Stimulated activated CD4-positive, alpha-beta T cell treated with anti-CD3 and anti-CD28 coated beads, Interleukin-2, amount 100 ng/mL, for 24 hours (primary cell): Measurements from ENCODE around the gene ZNF497.

Experiments used
- DNase-seq, 2 donors: peaks; one replicate each; pipeline ENCODE4 v3.0.0-alpha.2; 2020

The ZNF497 gene

GRCh38 chr19:58304748-58305064 is 57.8 kb downstream of the ZNF497 start:
- DNase-seq: no peak
